GM18526 (cell line): ENCODE results near the gene RBM25.

Experiments
- POLR2A ChIP-seq: IDR thresholded peaks from 3 replicates; pipeline ENCODE4 v1.6.1; 2011; ENCODE audit not compliant: insufficient read length; ENCODE audit errors: extremely low read depth

RBM25 gene

GRCh38 chr14:73149753-73150152 lies 91.4 kb downstream of the RBM25 start:
- no peak for TF ChIP-seq POLR2A

- TF ChIP-seq POLR2A = no peak
Measured at GRCh38 chr14:73153272-73153671, 94.9 kb downstream of the RBM25 start.

GRCh38 chr14:73162251-73162650 lies 103.9 kb downstream of the RBM25 start:
- TF ChIP-seq POLR2A = no peak

GRCh38 chr14:73166399-73166798 lies 108.1 kb downstream of the RBM25 start:
- no peak for TF ChIP-seq POLR2A

GRCh38 chr14:73167727-73168126 lies 109.4 kb downstream of the RBM25 start:
- TF ChIP-seq POLR2A = no peak

- no peak for TF ChIP-seq POLR2A
Measured at GRCh38 chr14:73168274-73168673, 109.9 kb downstream of the RBM25 start.

- no peak for TF ChIP-seq POLR2A
Measured at GRCh38 chr14:73168691-73169090, 110.4 kb downstream of the RBM25 start.

- TF ChIP-seq POLR2A = no peak
Measured at GRCh38 chr14:73170686-73171085, 112.4 kb downstream of the RBM25 start.

GRCh38 chr14:73172500-73172899 lies 114.2 kb downstream of the RBM25 start:
- no peak for TF ChIP-seq POLR2A

GRCh38 chr14:73173092-73173735 lies 114.9 kb downstream of the RBM25 start:
- no peak for TF ChIP-seq POLR2A
